Activated CD8-positive, alpha-beta T cell treated with anti-CD3 and anti-CD28 coated beads for 36 hours (primary cell): ENCODE results near the gene ACSM5. TPM values are rescaled to one million over a fixed set of nuclear protein-coding genes. Genes with fewer than 3 reads are reported as not detected.
"Not testable (repeated sequence)": the region's sequence is repeated elsewhere in the genome, so short reads cannot be mapped to it uniquely, and the experiment has no call there.

Source experiments
- ATAC-seq: fragments of 200-7000 bp; cut with Tn5 transposase; one replicate; pipeline ENCODE4 v1.10.0; 2021; ENCODE audit warnings: mild to moderate bottlenecking, moderate library complexity
- CTCF ChIA-PET: fragments of 350-600 bp; sonication (Branson Sonifier 250); formaldehyde crosslinking; loops from one replicate; lab custom pipeline; 2021; ENCODE audit warnings: antibody characterized with exemption; lab: Charles Lee
- POLR2A ChIA-PET: fragments of 350-600 bp; sonication (Branson Sonifier 250); formaldehyde crosslinking; loops from one replicate; lab custom pipeline; 2021; ENCODE audit warnings: antibody characterized with exemption; lab: Charles Lee
- DNase-seq: peaks from one replicate; pipeline ENCODE4 v3.0.0-alpha.2; 2020
- H3K27ac Mint-ChIP-seq: one replicate; pipeline ENCODE4 v1.8.0; 2021; ENCODE audit warnings: mild to moderate bottlenecking, mixed read lengths
- H3K27me3 Mint-ChIP-seq: one replicate; pipeline ENCODE4 v1.8.0; 2021; ENCODE audit warnings: mixed read lengths
- H3K36me3 Mint-ChIP-seq: one replicate; pipeline ENCODE4 v1.8.0; 2021; ENCODE audit warnings: low read depth, mixed read lengths
- H3K4me1 Mint-ChIP-seq: one replicate; pipeline ENCODE4 v1.8.0; 2021; ENCODE audit warnings: low read depth, mixed read lengths
- H3K4me3 Mint-ChIP-seq: one replicate; pipeline ENCODE4 v1.8.0; 2021; ENCODE audit warnings: mild to moderate bottlenecking, moderate library complexity, mixed read lengths
- H3K9me3 Mint-ChIP-seq: one replicate; pipeline ENCODE4 v1.8.0; 2021; ENCODE audit warnings: mixed read lengths
- intact Hi-C: fragments of 100-400 bp; cut with micrococcal nuclease; formaldehyde crosslinking; loops from one replicate; pipeline ENCODE4 v1.10.0; 2022
- total RNA-seq, 2 experiments: library from RNA; stranded (reverse); gene quantifications; one replicate each; pipeline ENCODE4 v1.2.3, GENCODE V29; 2021
- TF ChIP-seq, protein P1 (sequence below): fragments of 200-600 bp; IDR thresholded peaks from one replicate; pipeline ENCODE4 v1.8.0; 2022; ENCODE audit warnings: antibody characterized with exemption, mild to moderate bottlenecking

Gene ACSM5
- total RNA-seq, 2 experiments from 2014 or later = not detected

DNA sequence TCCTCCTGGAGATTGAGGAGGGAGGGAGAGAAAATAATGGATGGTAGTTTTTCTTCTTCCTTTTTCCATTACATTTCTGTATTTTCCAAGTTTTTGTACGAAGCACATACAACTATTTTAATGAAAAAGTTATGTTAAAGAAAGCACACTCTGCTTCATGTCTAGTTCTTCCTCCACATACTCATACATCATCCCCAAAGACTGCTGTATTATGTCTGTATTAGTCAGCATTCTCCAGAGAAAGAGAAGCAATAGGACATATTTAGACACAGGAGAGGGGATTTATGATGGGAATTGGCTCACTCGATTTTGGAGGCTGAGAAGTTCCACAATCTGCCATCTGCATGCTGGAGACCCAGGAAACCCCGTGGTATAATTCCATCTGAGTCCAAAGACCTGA, 31.9 kb downstream of the ACSM5 start:
- ATAC-seq = no peak
- ChIA-PET POLR2A (no interaction called here), CTCF (no interaction called here)
- Mint-ChIP-seq H3K27me3 (peaks cover 1% of the 10 kb centered on the region), H3K4me1 (no peaks in the 10 kb centered on the region), H3K4me3 (no peak overlapping the region), H3K9me3 (no peaks in the 10 kb centered on the region), H3K36me3 (no peaks in the 10 kb centered on the region), H3K27ac (no peak overlapping the region)
- no peak for DNase-seq
- intact Hi-C loops = no loop called here
- TF ChIP-seq, protein P1, sequence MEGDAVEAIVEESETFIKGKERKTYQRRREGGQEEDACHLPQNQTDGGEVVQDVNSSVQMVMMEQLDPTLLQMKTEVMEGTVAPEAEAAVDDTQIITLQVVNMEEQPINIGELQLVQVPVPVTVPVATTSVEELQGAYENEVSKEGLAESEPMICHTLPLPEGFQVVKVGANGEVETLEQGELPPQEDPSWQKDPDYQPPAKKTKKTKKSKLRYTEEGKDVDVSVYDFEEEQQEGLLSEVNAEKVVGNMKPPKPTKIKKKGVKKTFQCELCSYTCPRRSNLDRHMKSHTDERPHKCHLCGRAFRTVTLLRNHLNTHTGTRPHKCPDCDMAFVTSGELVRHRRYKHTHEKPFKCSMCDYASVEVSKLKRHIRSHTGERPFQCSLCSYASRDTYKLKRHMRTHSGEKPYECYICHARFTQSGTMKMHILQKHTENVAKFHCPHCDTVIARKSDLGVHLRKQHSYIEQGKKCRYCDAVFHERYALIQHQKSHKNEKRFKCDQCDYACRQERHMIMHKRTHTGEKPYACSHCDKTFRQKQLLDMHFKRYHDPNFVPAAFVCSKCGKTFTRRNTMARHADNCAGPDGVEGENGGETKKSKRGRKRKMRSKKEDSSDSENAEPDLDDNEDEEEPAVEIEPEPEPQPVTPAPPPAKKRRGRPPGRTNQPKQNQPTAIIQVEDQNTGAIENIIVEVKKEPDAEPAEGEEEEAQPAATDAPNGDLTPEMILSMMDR = no peak

DNA sequence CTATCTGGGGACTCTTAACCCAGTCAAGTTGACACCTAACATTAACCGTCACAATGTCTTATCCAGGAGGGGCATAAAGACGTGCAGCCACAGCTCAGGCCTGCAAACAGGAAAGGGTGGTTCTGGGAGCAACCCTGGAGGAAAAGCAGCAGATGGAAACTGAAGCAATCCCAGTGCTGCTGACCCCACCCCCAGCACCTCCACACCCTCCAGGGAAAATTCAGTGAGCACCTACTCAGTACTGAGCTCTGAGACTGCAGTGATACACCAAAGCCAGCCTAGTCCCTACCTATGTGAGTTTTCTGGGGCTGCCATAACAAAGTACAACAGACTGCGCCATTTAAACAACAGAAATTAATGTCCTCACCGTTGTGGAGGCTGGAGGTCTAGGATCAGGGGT, 32.5 kb downstream of the ACSM5 start:
- intact Hi-C loops, H3K36me3 Mint-ChIP-seq, DNase-seq, H3K4me3 Mint-ChIP-seq, POLR2A ChIA-PET, CTCF ChIA-PET, H3K27ac Mint-ChIP-seq, H3K4me1 Mint-ChIP-seq, ATAC-seq, H3K9me3 Mint-ChIP-seq, H3K27me3 Mint-ChIP-seq: not testable (repeated sequence)

DNA sequence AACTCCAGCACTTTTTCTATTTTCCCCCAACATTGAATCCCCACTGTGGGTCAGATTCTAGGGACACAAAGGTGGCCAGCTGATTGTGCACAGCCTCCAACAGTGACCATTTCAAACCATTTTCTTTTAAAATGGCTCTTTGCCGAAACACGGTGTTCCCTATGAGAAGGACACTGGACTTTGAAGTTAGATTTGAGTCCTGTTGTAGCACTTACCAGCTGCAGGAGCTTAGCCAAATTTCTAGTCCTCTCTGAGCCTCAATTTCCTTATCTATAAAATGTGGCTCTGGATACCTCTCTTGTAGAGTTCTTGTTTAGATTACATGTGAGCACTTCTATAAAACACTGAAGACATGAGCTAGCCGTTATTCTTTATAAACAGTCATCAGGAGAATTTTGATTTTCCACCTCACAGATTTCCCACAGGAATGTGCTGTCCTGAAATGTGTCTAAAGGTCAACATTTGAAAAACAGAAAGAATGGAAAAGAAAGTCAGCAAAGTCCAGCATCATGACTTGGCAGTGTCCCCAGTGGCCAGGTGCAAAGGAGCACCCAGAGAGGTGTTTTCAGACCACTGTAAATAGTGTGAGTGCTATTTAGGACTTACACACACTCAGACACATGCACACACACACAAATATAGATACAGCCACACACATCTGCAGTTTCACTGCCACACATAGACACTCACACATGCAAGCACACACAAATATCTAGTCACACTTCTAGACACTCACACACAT, 37.5 kb downstream of the ACSM5 start:
- POLR2A ChIA-PET, H3K27me3 Mint-ChIP-seq, CTCF ChIA-PET, H3K27ac Mint-ChIP-seq, DNase-seq, H3K4me1 Mint-ChIP-seq, H3K36me3 Mint-ChIP-seq, ATAC-seq, intact Hi-C loops, H3K9me3 Mint-ChIP-seq, H3K4me3 Mint-ChIP-seq: not testable (repeated sequence)

DNA sequence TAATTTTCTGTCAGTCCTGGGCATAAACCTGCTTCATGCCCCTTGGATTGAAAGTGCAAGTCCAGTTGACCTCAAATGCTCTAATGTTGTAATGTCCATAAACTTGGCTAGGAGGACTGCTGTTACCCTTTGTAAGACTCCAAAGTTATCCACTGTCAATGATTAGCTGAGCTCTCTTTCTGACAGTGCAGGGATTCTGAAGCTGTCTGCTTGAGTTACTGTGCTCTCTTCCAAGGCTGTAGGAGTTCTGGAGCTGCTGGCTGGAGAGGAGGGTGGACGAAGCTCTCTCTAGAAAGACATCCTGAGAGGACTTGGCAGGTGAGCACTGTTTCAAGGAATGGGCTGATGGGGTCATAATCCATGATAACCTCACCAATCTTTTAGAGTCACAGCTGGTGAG, 42.0 kb downstream of the ACSM5 start, which contains the start of gene ACSM2A:
Gene ACSM2A, plus strand, starts transcription at position 158 of the 400 bp plus-strand sequence. CDS start 8,594 bp downstream, outside the sequence.
- H3K27me3 Mint-ChIP-seq, CTCF ChIA-PET, ATAC-seq, H3K4me1 Mint-ChIP-seq, DNase-seq, H3K4me3 Mint-ChIP-seq, H3K27ac Mint-ChIP-seq, POLR2A ChIA-PET, H3K36me3 Mint-ChIP-seq, intact Hi-C loops, H3K9me3 Mint-ChIP-seq: not testable (repeated sequence)

DNA sequence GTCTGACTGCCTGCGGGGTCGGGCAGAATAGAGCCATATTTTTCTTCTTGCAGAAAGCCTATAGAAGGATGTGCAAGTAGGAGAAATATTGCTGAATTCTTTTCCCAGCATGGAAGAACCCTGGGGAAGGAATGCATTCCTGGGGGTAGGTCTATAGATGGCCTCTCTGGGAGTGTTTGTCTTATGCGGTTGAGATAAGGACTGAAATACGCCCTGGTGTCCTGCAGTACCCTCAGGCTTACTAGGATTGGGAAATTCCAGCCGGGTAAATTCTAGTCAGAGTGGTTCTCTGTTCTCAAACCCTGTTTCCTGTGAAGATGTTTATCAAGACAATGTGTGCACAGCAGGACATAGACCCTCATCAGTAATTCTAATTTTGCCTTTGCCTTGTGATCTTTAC, 44.3 kb downstream of the ACSM5 start:
- H3K9me3 Mint-ChIP-seq, POLR2A ChIA-PET, H3K36me3 Mint-ChIP-seq, H3K4me1 Mint-ChIP-seq, CTCF ChIA-PET, DNase-seq, H3K27me3 Mint-ChIP-seq, H3K4me3 Mint-ChIP-seq, intact Hi-C loops, ATAC-seq, H3K27ac Mint-ChIP-seq: not testable (repeated sequence)

DNA sequence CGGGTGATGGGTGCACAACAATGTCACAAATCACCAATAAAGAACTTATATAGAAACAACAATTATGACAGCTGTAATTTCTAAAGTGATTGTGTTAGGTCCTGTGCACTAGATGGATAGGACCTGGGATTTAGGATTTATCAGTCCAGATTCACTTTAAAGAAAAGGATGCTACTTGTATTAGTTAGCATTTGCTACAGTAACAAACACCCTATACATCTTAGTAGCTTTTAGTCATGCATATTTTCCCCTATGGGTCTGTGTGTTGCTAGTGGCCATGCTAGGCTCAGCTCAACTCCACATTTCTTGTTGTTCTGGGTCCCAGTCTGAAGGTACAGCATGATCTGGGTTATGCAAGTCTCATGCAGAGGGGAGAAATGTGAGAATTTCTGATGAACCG, 49.9 kb downstream of the ACSM5 start:
- H3K27ac Mint-ChIP-seq, ATAC-seq, H3K36me3 Mint-ChIP-seq, H3K4me3 Mint-ChIP-seq, H3K4me1 Mint-ChIP-seq, POLR2A ChIA-PET, H3K9me3 Mint-ChIP-seq, intact Hi-C loops, DNase-seq, H3K27me3 Mint-ChIP-seq, CTCF ChIA-PET: not testable (repeated sequence)

DNA sequence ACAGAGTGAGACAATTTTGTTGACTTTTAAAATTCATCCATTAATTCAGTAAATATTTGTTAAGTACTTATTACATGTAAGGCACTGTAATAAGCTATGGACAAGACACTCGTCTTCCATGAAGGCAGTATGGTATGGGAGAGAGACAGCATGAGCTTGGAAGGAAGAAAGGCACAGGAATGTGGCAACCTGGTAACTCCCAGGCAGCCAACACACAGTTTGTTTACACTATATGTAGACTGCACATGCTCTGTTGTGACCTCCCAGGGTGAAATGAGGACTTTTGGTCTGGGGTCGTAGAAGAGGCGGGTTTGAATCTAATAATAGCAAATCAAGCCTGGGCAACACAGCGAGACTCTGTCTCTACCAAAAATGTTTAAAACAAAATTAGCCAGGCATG, 51.0 kb downstream of the ACSM5 start:
- intact Hi-C loops, POLR2A ChIA-PET, H3K27me3 Mint-ChIP-seq, CTCF ChIA-PET, H3K36me3 Mint-ChIP-seq, DNase-seq, ATAC-seq, H3K4me1 Mint-ChIP-seq, H3K27ac Mint-ChIP-seq, H3K4me3 Mint-ChIP-seq, H3K9me3 Mint-ChIP-seq: not testable (repeated sequence)

DNA sequence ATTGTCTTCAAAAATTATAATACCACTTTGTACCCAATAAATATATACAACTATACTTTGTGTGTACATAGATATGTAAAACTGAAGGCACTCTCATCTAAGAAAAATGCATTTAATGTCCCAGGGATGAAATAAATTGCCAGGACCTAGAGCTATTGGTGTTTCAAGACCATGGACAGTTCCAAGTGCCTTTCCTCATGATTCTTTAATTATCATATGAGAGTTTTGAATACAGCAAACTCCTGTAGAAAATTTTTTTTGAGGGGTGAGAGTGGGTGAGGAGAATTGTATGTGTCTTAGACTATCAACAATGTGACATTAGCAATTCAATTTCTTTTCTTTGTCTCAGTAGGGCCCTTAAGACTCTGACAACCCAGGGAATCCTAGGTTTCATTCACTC, 59.6 kb downstream of the ACSM5 start:
- DNase-seq, intact Hi-C loops, ATAC-seq: not testable (repeated sequence)

DNA sequence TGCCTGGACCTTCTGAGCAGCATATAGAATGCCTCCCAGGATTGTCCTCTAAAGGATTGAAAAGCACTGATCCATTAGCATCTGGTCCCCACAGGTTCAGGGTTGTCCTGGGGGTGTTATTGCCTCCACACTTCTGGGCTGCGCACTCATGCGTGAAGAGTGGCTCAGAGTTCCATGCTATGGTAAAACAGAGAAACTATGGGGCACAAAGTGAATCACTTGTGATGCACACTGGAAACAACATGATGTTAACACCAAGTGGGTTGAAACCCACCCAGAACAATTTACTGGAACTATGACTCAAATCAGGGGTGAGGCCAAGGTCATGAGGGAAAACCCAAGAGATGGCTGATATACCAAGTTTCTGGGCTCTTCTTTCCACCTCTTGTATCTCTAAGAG, 60.6 kb downstream of the ACSM5 start:
- H3K27ac Mint-ChIP-seq, CTCF ChIA-PET, DNase-seq, H3K4me3 Mint-ChIP-seq, ATAC-seq, H3K4me1 Mint-ChIP-seq, H3K36me3 Mint-ChIP-seq, POLR2A ChIA-PET, intact Hi-C loops, H3K9me3 Mint-ChIP-seq, H3K27me3 Mint-ChIP-seq: not testable (repeated sequence)

More for the DNA sequence above, 59.6 kb downstream of the ACSM5 start:
- POLR2A ChIA-PET, H3K4me3 Mint-ChIP-seq, CTCF ChIA-PET, H3K36me3 Mint-ChIP-seq, H3K27ac Mint-ChIP-seq, H3K9me3 Mint-ChIP-seq, H3K4me1 Mint-ChIP-seq, H3K27me3 Mint-ChIP-seq: not testable (repeated sequence)

DNA sequence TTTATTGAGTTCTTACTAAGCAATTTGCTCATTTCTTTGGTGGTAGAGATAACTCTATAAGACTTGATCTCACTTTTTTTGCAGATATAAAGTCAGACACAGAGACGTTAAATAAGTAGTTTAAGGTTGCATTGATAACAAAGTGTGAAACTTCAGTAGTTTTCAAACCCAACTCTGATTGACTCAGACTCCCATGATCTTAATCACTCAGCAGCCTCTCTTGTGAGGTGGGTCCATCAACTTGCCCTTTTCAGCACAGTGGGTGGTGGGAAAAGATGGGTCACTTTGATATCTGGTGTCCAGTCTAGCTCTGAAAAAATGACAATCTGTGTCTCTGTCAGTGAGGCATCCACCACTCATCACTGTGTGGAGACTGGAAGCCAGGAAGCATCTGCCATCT, 61.4 kb downstream of the ACSM5 start:
- H3K4me1 Mint-ChIP-seq, intact Hi-C loops: not testable (repeated sequence)

DNA sequence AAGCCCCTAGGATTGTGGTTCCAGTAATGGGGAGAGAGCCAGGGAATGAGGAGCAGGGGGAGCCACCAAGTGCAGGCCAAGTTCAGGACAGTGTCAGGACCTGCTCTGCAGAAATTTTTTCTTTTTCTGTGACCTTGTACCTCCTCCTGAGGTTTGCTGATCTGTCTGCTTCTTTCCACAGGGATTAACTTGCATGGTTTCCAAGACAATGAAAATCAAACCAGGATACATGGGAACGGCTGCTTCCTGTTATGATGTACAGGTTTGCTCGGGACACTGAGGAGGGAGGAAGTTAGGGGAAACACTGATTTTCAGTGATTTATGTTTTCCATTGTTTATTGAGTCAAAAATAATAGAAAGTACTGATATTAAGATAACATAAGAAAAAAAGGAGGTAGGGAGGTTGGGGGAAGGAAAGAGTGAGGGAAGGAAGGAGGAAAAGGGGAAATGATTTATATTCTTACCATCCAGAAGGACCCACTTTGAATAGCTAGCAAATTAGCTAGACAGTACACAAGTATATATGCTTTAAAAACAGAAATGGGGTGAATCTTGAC, 67.9 kb downstream of the ACSM5 start:
- H3K27ac Mint-ChIP-seq, DNase-seq, H3K36me3 Mint-ChIP-seq, intact Hi-C loops, POLR2A ChIA-PET, ATAC-seq, H3K27me3 Mint-ChIP-seq, H3K9me3 Mint-ChIP-seq, H3K4me1 Mint-ChIP-seq, CTCF ChIA-PET, H3K4me3 Mint-ChIP-seq: not testable (repeated sequence)

More for the DNA sequence above, 61.4 kb downstream of the ACSM5 start:
- DNase-seq, H3K4me3 Mint-ChIP-seq, POLR2A ChIA-PET, H3K27me3 Mint-ChIP-seq, CTCF ChIA-PET, H3K36me3 Mint-ChIP-seq, ATAC-seq, H3K27ac Mint-ChIP-seq, H3K9me3 Mint-ChIP-seq: not testable (repeated sequence)
